ENCODE results near the gene HSF4.

Gene HSF4

GRCh38 chr16:67150833-67151396 is 13.6 kb upstream of the HSF4 start, which contains the start of gene B3GNT9:
Gene B3GNT9, minus strand, starts transcription at chr16:67150998. Its CDS starts 513 bp downstream, at chr16:67150485.
- peak; percentile 84 for DNase-seq

GRCh38 chr16:67151431-67152097 is 13.0 kb upstream of the HSF4 start:
- DNase-seq, result no peak

- DNase-seq, result peak; percentile 53
Observed at GRCh38 chr16:67154578-67155294, 9.8 kb upstream of the HSF4 start.

- peak; percentile 89 for DNase-seq
Observed at GRCh38 chr16:67155295-67156142, 9.0 kb upstream of the HSF4 start.

GRCh38 chr16:67156143-67156844 is 8.3 kb upstream of the HSF4 start:
- peak; percentile 51 for DNase-seq

- no peak for DNase-seq
Observed at GRCh38 chr16:67157106-67157748, 7.3 kb upstream of the HSF4 start.

GRCh38 chr16:67157892-67158635 is 6.5 kb upstream of the HSF4 start:
- DNase-seq, result no peak

- peak; percentile 78 for DNase-seq
Observed at GRCh38 chr16:67158637-67159600, 5.6 kb upstream of the HSF4 start.

GRCh38 chr16:67161595-67162058 is 2.9 kb upstream of the HSF4 start:
- peak; percentile 50 for DNase-seq

GRCh38 chr16:67162506-67163163 is 1.9 kb upstream of the HSF4 start:
- no peak for DNase-seq

- no peak for DNase-seq
Observed at GRCh38 chr16:67163164-67163998, 1.2 kb upstream of the HSF4 start.

- DNase-seq, result no peak
Observed at GRCh38 chr16:67163999-67164558, 466 bp upstream of the HSF4 start.

- no peak for DNase-seq
Observed at GRCh38 chr16:67165121-67166078, 855 bp downstream of the HSF4 start.

GRCh38 chr16:67166110-67166547 is 1.6 kb downstream of the HSF4 start:
- DNase-seq, result no peak

- no peak for DNase-seq
Observed at GRCh38 chr16:67166598-67167168, 2.1 kb downstream of the HSF4 start.

- DNase-seq, result no peak
Observed at GRCh38 chr16:67167588-67167987, 3.0 kb downstream of the HSF4 start.
